Middle frontal gyrus (tissue), 1 donor: ENCODE measurements around the gene SEC61A2.
A peak's percentile ranks its signal among the peaks of the same experiment; 100 is the strongest.
"Not testable (repeated sequence)": the region's sequence is repeated elsewhere in the genome, so short reads cannot be mapped to it uniquely, and the experiment has no call there.

Experiments used
- DNase-seq: peaks from one replicate; pipeline ENCODE4 v3.0.0-alpha.2; 2015; ENCODE audit warnings: low spot score; ENCODE audit errors: extremely low spot score

SEC61A2 gene

DNA sequence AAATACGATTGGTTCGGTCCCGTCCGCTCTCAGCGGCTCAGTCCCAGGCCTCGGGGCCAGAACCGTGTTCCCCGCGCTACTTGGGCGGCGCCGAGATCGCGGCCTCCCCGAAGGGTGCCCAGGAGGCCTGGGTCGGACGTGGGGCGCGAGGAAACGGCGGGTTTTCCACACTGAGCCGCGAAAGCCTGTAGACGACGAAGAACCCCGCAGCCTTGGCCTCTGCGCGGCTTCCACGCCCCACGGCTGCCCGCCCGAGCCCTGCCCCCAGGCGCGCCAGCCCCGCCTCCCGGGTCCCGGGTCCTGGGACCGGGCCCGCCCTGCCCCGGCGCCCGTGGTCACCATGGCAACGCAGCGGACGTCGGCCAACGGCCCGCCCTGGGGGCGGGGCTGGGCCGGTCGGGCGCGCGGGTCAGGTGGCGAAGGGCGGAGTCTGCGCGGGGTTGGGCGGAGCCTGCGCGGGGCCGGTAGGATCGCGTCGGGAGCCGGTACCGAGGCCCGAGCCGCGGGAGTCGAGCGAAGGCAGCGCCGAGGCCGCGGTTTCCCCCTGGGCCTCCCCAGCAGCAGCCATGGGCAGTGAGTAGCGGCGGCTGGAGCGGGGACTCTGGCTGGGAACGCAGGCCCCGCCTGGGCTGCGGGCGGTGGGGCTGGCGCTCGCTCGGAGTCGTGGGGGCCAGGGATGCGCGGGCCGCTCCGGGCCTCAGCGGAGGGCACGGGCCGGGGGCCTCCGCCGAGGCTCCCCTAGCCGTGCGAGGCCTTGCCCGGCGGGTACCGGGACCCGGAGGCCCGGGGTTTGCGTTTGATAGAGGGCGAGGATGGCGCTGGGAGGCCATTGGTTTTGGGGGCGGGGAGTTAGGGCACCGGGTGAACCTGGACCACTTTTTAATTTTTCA is at the start of gene SEC61A2:
Gene SEC61A2, plus strand, starts transcription at position 456 of the 890 bp plus-strand sequence. Its CDS starts 111 bp downstream, at position 567.
- DNase-seq, result peak; percentile 91

DNA sequence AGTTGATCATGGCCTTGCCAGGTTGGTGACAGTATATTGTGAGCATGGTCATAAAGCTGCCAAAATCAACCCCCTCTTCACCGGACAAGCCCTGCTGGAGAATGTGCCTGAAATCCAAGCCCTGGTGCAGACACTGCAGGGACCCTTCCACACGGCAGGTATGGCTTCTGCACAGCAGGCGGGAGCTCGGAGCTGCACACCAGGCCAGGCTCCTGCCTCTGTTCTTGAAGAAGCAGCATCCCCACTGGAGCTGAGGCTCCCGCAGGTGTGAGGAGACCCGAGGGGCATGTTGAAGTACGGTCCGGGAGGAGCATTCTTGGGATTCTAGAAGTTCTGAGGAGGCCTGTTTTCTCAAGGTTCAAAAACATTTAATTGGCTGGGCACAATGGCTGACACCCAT is 48.0 kb upstream of the SEC61A2 start:
- DNase-seq, result no peak

DNA sequence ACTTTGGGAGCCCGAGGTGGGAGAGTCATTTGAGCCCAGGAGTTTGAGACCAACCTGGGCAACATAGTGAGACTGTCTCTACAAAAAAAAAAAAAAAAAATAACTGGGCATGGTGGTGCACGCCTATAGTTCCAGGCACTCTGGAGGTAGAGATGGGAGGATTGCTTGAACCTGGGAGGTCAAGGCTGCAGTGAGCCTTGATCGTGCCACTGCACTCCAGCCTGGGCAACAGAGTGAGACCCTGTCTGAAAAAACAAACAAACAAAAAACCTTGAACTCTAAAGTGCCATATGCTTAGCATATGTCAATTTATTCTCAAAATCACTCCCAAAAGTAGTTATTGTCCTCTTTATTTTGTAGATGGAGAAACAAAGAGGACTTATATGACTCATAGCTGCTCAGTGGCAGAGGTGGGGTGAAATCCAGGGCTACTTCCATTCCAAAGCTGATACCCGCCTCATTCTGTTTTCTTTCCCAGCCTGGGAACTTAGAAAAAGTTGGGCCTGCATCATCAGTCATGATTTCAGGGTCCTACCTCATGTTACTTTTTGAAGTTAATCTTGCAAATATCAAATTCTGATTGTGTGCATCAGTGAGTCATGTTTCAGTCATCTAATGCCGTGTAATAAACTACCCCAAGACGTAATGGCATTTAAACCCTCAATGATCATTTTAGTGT is 47.5 kb upstream of the SEC61A2 start:
- DNase-seq, result no peak

DNA sequence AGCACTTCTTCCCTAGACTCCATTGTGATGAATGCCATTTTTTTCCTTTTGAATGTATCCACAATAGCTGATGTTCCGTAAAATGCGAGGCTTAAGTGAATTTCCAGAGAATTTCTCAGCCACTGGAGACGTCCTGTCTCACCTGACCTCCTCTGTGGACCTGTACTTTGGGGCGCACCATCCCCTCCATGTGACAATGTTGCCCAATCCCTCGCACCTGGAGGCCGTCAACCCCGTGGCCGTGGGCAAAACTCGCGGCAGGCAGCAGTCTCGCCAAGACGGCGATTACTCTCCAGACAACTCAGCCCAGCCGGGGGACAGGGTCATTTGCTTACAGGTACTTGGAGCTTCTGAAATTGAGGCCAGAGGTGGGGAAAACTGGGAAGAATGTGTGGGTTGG is 40.6 kb upstream of the SEC61A2 start:
- no peak for DNase-seq

DNA sequence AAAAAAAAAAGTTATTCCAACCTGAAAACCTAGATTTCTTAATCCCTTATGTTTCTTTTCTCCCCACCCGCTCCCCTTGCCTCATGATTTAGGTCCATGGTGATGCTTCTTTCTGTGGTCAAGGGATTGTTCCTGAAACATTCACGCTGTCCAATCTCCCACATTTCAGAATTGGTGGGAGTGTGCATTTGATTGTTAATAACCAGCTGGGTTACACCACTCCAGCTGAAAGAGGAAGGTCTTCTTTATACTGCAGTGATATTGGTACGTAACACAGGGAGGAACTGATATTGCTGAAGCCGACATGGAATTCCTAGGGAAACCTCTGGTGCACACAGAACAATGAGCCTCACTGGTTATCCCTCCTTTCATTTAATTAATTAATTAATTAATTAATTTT is 38.1 kb upstream of the SEC61A2 start:
- DNase-seq, result no peak

DNA sequence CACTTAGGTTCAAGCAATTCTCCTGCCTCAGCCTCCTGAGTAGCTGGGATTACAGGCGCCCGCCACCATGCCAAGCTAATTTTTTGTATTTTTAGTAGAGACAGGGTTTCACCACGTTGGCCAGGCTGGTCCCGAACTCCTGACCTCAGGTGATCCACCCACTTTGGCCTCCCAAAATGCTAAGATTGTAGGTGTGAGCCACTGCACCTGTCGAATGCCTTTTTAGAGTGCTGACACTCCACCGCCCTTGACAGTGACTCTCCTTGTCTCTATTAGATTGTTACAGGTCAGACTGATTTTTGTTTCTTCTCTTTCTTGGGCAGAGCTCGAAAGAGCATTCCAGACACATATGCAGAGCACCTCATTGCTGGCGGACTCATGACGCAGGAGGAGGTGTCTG is 32.1 kb upstream of the SEC61A2 start:
- not testable (repeated sequence) for DNase-seq

DNA sequence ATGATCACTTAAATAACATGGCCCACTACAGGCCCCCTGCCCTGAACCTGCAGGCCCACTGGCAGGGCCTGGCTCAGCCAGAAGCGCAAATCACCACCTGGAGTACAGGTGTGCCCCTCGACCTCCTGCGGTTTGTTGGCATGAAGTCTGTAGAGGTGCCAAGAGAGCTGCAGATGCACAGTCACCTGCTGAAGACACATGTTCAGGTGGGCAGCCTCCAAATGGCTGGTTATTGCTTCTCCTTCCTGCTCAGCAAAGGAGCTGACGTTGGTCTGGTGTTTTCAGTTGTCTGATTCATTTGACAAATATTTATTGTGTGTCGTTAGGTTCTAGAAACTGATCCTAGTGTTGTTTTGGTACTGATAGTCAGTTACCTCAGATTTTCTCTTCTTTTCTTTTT is 31.7 kb upstream of the SEC61A2 start:
- no peak for DNase-seq

DNA sequence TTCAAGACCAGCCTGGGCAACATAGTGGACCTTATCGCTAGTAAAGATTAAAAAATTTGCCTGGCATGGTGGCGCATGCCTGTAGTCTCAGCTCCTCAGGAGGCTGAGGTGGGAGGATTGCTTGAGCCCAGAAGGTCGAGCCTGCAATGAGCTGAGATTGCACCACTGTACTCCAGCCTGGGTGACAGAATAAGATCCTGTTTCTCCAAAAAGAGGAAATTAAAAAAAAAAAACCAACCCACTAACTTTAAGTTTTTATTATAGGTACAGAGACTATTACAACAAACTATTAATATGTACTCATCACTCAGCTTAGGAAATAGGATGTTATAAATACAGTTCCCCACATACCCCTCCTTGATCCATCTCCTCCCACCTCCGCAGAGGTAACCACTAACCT is 30.5 kb upstream of the SEC61A2 start:
- no peak for DNase-seq

DNA sequence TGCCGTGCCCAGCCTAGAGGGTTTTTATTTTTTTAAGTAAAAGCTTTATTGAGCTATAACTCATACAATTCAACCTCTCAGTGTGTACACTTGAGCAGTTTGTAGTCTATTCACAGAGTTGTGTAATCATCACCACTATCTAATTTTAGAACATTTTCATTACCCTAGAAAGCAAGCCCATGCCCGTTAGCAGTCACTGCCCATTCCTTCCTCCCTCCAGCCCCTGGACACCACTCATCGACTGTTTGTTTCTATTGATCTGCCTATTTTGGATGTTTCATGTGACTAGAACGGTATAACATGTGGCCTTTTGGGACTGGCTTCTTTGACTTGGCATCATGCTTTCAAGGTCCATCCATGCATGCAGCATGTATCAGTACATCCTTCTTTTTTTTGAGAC is 25.7 kb upstream of the SEC61A2 start:
- no peak for DNase-seq

DNA sequence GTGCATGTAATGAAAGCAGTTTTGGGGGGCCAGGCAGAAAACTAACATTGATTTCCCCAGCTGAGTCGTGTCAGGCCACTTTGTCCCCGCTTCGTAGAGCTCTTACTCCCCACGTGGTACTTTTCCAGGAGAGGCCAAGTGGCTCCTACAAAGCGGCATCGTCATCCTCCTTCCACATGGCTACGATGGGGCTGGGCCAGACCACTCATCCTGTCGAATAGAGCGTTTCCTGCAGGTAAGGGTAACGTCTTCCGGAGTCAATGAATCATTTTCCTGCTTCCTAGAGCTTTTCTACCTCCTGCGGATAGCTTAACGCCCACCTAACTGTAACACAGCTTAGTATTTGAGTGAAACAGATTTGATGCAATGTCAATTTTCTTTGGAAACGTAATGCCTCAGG is 21.7 kb upstream of the SEC61A2 start:
- no peak for DNase-seq

DNA sequence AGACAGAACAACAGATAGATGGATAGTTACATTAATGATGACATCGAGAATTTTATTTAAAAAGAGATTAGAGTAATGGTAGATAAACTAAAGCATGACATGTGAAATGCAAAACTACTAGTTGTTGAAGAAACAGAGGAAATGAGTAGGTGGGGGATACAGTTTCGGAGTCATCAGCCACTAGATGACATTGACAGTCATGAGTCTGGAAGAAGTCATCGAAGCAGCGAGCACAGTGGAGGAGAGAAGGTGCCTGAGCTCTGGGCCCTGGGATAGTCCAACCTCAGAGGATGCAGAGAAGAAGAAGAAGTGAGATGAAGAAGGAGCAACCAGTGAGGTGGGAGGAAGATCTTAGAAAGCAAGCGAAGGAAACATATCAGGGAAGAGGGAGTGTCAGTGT is 20.2 kb upstream of the SEC61A2 start:
- no peak for DNase-seq

DNA sequence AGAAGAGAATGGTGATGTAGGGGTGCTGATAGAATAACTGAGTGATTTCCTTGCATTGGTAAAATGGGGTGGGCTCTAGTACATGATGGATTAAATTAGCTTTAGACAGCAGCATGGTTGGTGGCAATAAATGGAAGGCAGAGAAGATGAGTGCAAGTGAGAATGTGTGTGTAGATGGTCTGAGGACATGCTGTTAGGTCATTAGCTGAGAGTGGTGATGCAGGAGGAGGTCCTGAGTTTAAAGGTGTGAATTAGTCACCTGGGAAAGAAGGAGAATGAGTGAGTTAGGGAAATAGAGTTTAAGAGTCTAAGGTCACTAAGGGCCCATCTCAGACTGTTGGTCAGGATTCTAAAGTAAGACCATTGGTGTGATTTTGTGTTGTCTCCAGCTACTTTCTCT is 17.9 kb upstream of the SEC61A2 start:
- DNase-seq, result no peak

DNA sequence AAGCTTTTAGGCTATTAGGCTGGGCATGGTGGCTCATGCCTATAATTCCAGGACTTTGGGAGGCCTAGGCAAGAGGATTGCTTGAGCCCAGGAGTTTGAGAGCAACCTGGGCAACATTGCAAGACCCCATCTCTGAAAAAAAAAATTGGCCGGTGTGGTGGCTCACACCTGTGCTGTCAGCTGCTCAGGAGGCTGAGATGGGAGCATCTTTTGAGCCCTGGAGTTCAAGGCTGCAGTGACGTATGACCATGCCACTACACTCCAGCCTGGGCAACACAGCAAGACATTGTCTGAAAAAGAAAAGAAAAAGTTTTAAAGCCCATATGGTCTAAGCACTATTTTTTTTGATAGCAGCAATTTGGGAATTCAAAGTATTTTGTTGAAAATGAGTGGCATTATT is 15.8 kb upstream of the SEC61A2 start:
- DNase-seq, result no peak

DNA sequence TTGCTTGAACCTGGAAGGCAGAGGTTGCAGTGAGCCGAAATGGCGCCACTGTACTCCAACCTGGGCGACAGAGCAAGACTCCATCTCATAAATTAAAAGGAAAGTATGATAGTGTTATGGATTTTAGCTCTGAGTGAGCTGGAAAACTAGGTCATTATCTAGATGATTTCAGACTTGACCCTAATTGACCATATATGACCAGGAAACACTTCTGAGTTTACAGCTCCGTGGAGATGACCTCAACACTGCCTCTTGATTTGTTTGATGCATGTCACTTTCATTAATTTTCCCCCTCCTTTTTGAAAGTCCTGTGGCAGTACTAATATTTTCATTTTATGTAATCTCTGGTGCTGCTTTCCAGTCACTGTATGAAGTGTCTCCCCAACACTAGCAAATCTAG is 7.8 kb upstream of the SEC61A2 start:
- DNase-seq, result no peak

DNA sequence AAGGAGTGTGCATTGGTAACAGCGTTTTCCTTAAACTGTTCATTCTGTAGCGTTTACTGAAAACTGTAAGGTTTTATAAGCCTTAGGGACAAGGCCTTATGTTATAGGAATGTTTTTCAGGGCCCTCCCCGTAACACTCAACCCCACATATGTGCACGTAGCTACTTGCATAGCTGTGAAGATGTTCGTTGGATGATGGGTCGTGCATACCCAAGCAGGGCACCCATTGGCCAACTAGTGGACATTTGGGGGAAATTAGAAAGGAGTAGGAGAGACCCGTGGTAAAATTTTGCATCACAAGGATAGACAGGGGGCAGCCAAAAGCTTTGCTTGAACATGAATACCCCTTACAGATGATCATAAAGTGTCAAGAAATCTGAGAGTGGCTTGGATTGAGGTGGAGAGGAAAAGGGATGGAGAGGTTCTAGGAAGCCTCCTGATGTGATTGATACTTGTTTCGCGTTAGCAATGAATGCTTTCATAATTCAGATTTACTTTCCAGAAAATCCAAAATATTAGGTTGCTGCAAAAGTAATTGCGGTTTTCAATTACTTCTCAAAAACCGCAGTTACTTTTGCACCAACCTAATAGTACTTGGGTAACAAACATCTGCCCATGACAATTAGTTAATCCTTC is 878 bp downstream of the SEC61A2 start:
- DNase-seq, result peak; percentile 15

DNA sequence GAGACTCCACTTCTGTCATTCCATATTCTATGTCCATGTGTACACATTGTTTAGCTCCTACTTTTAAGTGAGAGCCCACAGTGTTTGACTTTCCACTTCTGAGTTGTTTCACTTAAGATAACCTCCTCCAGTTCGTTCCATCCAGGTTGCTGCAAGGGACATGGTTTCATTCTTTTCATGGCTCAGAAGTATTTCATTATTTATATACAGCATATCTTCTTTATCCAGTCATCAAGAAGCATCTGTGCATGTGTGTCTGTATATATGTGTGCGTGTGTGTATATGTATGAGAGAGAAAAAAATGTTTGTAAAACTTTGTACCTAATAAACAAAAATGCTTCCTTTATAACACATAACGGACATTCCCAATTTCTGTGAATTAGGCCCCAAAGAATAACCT is 6.2 kb downstream of the SEC61A2 start:
- no peak for DNase-seq

DNA sequence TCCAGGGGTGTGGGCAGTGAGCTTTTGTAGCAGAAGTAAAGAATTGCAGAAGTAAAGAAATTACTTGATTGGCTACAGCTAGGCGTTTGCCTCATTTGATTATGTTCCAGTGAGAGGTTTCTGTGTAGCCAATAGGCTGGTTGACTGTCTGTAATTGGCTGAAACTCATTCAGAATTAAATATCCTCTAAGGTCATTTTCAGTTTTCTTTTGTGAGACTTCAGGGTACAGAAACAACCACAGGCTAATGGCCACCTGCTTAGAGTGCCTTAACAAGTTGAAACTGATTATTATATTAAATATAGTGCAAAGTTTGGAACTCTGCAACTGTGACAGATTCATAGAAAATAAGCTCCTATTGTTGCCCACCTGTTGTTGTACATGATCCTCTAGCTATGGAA is 10.6 kb downstream of the SEC61A2 start:
- DNase-seq, result no peak

DNA sequence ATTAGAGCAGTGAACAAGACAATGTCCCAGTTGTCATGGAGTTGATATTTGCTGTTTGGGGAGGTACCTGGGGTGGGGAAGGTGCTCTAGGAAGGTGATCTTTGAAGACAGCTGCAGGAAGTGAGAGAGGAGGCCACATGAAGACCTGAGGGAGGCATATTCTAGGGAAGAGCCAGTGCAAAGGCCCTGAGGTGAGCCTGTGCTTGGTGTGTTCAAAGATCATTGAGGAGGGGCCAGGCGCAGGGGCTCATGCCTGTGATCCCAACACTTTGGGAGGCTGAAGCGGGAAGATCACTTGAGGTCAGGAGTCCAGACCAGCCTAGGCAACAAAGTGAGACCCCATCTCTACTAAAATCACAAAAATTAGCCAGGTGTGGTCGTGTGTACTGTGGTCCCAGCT is 15.1 kb downstream of the SEC61A2 start:
- no peak for DNase-seq

DNA sequence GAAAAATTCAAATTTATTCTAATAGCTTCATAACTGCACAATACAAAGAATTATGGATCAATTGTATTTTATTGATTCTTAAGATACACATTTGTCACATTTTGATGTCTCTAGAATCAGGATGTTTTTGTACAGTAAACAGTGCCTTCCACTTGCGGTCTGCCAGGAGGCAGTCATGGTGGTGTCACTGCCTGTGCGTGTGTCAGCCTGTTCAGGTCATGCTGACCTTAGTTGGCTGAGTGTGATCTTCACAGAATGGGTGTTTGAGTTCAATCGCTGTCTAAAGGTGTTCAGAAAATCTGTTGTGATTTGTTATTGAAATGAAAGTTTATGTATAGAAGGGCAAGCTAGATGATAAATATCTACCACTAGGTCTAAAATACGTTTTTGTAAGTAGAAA is 20.7 kb downstream of the SEC61A2 start:
- DNase-seq, result no peak

DNA sequence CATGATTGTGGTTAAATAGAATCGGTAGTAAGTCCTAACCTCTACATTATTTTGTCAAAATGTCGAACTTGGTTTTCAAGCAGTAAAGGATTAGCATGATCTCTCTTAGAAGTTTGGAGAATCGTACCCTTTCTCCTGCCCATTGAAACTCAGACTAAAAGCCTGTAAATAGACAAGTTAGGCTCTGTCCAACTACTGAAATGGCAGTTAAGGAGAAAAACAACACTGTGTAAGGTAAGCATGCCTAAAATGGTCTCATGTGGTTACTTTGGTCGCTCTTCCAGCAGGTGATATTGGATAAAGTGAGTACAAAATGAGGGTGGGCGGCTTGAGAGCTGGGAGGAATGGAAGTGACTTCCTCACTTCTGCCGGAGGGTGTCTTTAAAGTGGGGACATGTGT is 25.0 kb downstream of the SEC61A2 start:
- no peak for DNase-seq

DNA sequence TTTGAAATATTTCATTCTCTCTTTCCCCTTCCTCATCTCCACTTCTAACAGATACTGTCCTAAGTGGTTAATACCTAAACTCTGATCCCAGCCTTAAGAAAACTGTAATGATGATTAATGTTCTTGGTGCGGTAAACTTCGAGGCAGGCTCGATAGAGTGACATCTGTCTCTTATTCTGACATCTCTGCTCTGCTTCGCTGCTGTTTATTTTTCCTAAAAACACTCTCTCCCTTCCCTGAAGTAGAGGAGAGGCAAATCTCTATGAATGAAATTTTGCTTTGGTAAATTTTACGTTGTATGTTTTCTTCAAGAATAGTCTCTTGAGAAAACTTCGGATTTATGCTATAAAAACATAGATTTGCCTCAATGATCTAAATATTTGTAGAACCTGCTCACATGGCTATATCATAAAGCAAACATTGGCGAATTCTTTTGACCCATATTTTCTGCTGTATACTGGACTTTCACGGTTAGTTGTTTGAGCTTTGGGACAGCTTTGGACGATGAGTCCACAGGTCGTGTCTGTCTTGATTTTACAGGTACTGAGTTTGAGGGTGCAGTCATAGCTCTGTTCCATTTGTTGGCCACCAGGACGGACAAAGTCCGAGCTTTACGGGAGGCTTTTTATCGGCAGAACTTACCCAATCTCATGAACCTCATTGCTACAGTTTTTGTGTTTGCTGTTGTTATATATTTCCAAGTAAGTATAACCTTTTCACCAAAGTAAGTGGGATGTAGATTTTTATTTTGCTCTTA is 27.1 kb downstream of the SEC61A2 start:
- DNase-seq, result no peak

DNA sequence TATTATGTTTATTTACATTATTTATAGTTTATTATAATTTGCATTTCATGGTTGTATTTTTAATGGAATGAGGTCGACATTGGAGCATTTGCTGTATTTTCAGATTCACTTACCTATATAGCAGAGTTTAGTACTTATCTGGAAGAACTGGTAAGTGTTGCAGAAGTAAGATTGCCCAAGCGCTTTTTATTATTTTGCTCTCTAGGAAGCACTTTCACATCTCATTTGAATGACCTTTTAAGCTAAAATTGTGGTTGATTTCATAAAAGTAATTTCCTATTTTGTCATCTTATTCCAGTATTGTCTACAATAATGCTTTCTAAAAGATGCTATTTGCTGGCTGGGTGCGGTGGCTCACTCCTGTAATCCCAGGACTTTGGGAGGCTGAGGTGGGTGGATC is 28.6 kb downstream of the SEC61A2 start:
- DNase-seq, result no peak
